HEK293 (cell line): ENCODE results near the gene MVP.

Source experiments
- CTCF ChIA-PET: fragments of 350-600 bp; formaldehyde crosslinking; extraction: SDS; loops from one replicate; lab custom pipeline; 2021; ENCODE audit warnings: antibody characterized with exemption; lab: Yijun Ruan, JAX
- POLR2A ChIA-PET: fragments of 300-600 bp; formaldehyde crosslinking; extraction: SDS; loops from one replicate; lab custom pipeline; 2020; ENCODE audit warnings: antibody characterized with exemption, inconsistent platforms; lab: Yijun Ruan, JAX
- H3K27ac ChIP-seq: fragments of 200-500 bp; sonication (Bioruptor generic); 2 replicates; pipeline ENCODE4 v1.5.1; 2014; ENCODE audit warnings: low read depth, low read length, control low read depth, inconsistent platforms; ENCODE audit errors: extremely low read depth
- H3K36me3 ChIP-seq, 2 experiments: fragments of 200-500 bp in 1 of 2; sonication (Bioruptor generic) in 1 of 2; 1 replicate in 1 of 2; 2 replicates in 1 of 2; pipeline ENCODE4 v1.5.1; 2014 to 2017; ENCODE audit warnings: inconsistent platforms in 2 of 2, low read length in 2 of 2; ENCODE audit not compliant: control insufficient read depth in 2 of 2, insufficient read depth in 1 of 2
- H3K4me1 ChIP-seq: fragments of 200-500 bp; sonication (Bioruptor generic); 2 replicates; pipeline ENCODE4 v1.5.1; 2014; ENCODE audit warnings: mild to moderate bottlenecking, low read length, inconsistent platforms; ENCODE audit not compliant: control insufficient read depth, insufficient read depth
- H3K4me3 ChIP-seq: 2 replicates; pipeline ENCODE4 v1.5.1; 2011; ENCODE audit warnings: low read depth, mild to moderate bottlenecking, control low read depth, low read length, moderate library complexity
- H3K9me3 ChIP-seq: fragments of 200-500 bp; sonication (Bioruptor generic); 2 replicates; pipeline ENCODE4 v1.5.1; 2014; ENCODE audit warnings: low read depth, low read length, inconsistent platforms; ENCODE audit not compliant: control insufficient read depth, insufficient read depth
- BCL11A ChIP-seq: fragments of 450-650 bp; formaldehyde crosslinking; IDR thresholded peaks from 2 replicates; pipeline ENCODE4 v1.5.1; 2016; ENCODE audit warnings: low read depth, missing biosample characterization, missing genetic modification characterization
- EGR2 ChIP-seq: fragments of 450-650 bp; formaldehyde crosslinking; IDR thresholded peaks from 2 replicates; pipeline ENCODE4 v1.5.1; 2016; ENCODE audit warnings: low read depth, missing biosample characterization, missing genetic modification characterization
- PATZ1 ChIP-seq: fragments of 450-650 bp; formaldehyde crosslinking; IDR thresholded peaks from 2 replicates; pipeline ENCODE4 v1.5.1; 2016; ENCODE audit warnings: missing biosample characterization, missing genetic modification characterization
- SP2 ChIP-seq: fragments of 450-650 bp; formaldehyde crosslinking; IDR thresholded peaks from 2 replicates; pipeline ENCODE4 v1.5.1; 2016; ENCODE audit warnings: missing biosample characterization, missing genetic modification characterization
- TCF7L2 ChIP-seq: IDR thresholded peaks from 2 replicates; pipeline ENCODE4 v1.6.1; 2011; ENCODE audit warnings: low read depth, mild to moderate bottlenecking, inconsistent platforms, low read length, moderate library complexity, borderline replicate concordance
- YY2 ChIP-seq: fragments of 450-650 bp; formaldehyde crosslinking; IDR thresholded peaks from 2 replicates; pipeline ENCODE4 v1.5.1; 2016; ENCODE audit warnings: missing biosample characterization, missing genetic modification characterization
- ZBTB17 ChIP-seq: fragments of 450-650 bp; formaldehyde crosslinking; IDR thresholded peaks from 2 replicates; pipeline ENCODE4 v1.5.1; 2016; ENCODE audit warnings: missing biosample characterization, missing genetic modification characterization
- ZBTB20 ChIP-seq: fragments of 450-650 bp; formaldehyde crosslinking; IDR thresholded peaks from 2 replicates; pipeline ENCODE4 v1.5.1; 2016; ENCODE audit warnings: missing biosample characterization, missing genetic modification characterization
- ZBTB26 ChIP-seq: fragments of 450-650 bp; formaldehyde crosslinking; optimal IDR thresholded peaks from 2 replicates; pipeline ENCODE3; 2016; ENCODE audit warnings: missing biosample characterization, mild to moderate bottlenecking, missing genetic modification characterization
- ZBTB49 ChIP-seq: fragments of 450-650 bp; formaldehyde crosslinking; IDR thresholded peaks from 2 replicates; pipeline ENCODE4 v1.5.1; 2016; ENCODE audit warnings: missing biosample characterization, missing genetic modification characterization, low read depth
- ZNF114 ChIP-seq: fragments of 450-650 bp; formaldehyde crosslinking; IDR thresholded peaks from 2 replicates; pipeline ENCODE4 v1.5.0; 2017; ENCODE audit warnings: missing biosample characterization, missing genetic modification characterization
- ZNF157 ChIP-seq: fragments of 450-650 bp; formaldehyde crosslinking; IDR thresholded peaks from 2 replicates; pipeline ENCODE4 v1.5.1; 2016; ENCODE audit warnings: missing biosample characterization, missing genetic modification characterization
- ZNF37A ChIP-seq: fragments of 450-650 bp; IDR thresholded peaks from 2 replicates; pipeline ENCODE4 v1.5.1; 2018; ENCODE audit warnings: missing biosample characterization, missing genetic modification characterization
- ZNF596 ChIP-seq: fragments of 450-650 bp; IDR thresholded peaks from 2 replicates; pipeline ENCODE4 v1.5.0; 2018; ENCODE audit warnings: missing biosample characterization, mild to moderate bottlenecking, missing genetic modification characterization, moderate library complexity
- ZNF600 ChIP-seq: fragments of 450-650 bp; formaldehyde crosslinking; IDR thresholded peaks from 2 replicates; pipeline ENCODE4 v1.5.1; 2016; ENCODE audit warnings: missing biosample characterization, missing genetic modification characterization
- ZNF626 ChIP-seq: fragments of 450-650 bp; sonication (Bioruptor Pico); formaldehyde crosslinking; IDR thresholded peaks from 2 replicates; pipeline ENCODE4 v1.5.1; 2018; ENCODE audit warnings: missing biosample characterization, missing genetic modification characterization, inconsistent platforms
- ZNF639 ChIP-seq: fragments of 450-650 bp; formaldehyde crosslinking; IDR thresholded peaks from 2 replicates; pipeline ENCODE4 v1.5.1; 2016; ENCODE audit warnings: missing biosample characterization, missing genetic modification characterization
- ZNF843 ChIP-seq: fragments of 450-650 bp; formaldehyde crosslinking; IDR thresholded peaks from 2 replicates; pipeline ENCODE4 v1.5.1; 2016; ENCODE audit warnings: missing biosample characterization, missing genetic modification characterization

MVP gene

GRCh38 chr16:29873319-29873718 lies 53.1 kb downstream of the MVP start (continued):
- TF ChIP-seq PATZ1 (tag by site-specific recombination) = no peak
- no peak for TF ChIP-seq ZNF843 (tag by site-specific recombination)
- no peak for TF ChIP-seq ZNF157
- TF ChIP-seq TCF7L2 = no peak

- no peak overlapping the region for H3K27ac ChIP-seq
Measured at GRCh38 chr16:29875206-29875605, 54.9 kb downstream of the MVP start.

More at GRCh38 chr16:29875206-29875605, 54.9 kb downstream of the MVP start:
- ChIA-PET POLR2A (no interaction called here), CTCF (interaction anchor here (0.6 to 1.1 kb wide), 2 partner anchors 27 to 121 kb away, joined by 4 read pairs; no protein-coding TSS in a partner anchor)
- Histone ChIP-seq H3K4me3 (no peak overlapping the region), H3K36me3 (peaks cover 0 to 4% of the 10 kb centered on the region in 2 experiments; a peak in 1 of 3 replicates), H3K4me1 (no peaks in the 10 kb centered on the region), H3K9me3 (no peaks in the 10 kb centered on the region)
- no peak for TF ChIP-seq EGR2 (tag by site-specific recombination)
- no peak for TF ChIP-seq ZBTB17
- TF ChIP-seq YY2 (tag by site-specific recombination) = no peak
- no peak for TF ChIP-seq SP2
- no peak for TF ChIP-seq ZNF639 (tag by site-specific recombination)
- TF ChIP-seq ZNF596 = no peak
- TF ChIP-seq ZNF114 (tag by site-specific recombination) = no peak
- TF ChIP-seq BCL11A (tag by site-specific recombination) = no peak
- no peak for TF ChIP-seq TCF7L2
- no peak for TF ChIP-seq ZNF37A (tag by site-specific recombination)
- TF ChIP-seq ZNF626 (tag by site-specific recombination) = no peak
- no peak for TF ChIP-seq ZBTB49 (tag by site-specific recombination)
- no peak for TF ChIP-seq ZBTB26 (tag by site-specific recombination)
- TF ChIP-seq ZBTB20 = no peak
- no peak for TF ChIP-seq ZNF600 (tag by site-specific recombination)
